BJ (cell line): ENCODE results near the gene KLHL30. TPM values are rescaled to one million over a fixed set of nuclear protein-coding genes. Genes with fewer than 3 reads are reported as not detected.

Experiments
- CTCF ChIA-PET: fragments of 350-600 bp; formaldehyde crosslinking; extraction: SDS; loops from one replicate; lab custom pipeline; 2021; ENCODE audit warnings: antibody characterized with exemption, inconsistent platforms; lab: Yijun Ruan, JAX
- POLR2A ChIA-PET: fragments of 300-600 bp; sonication (Branson Sonifier 250); formaldehyde crosslinking; extraction: SDS; loops from one replicate; lab custom pipeline; 2021; ENCODE audit warnings: antibody characterized with exemption; lab: Charles Lee
- DNase-seq: peaks from one replicate; pipeline ENCODE4 v3.0.0-alpha.2; 2011; ENCODE audit warnings: low read depth
- H3K27me3 ChIP-seq: 2 replicates; pipeline ENCODE4 v1.6.0; 2011; ENCODE audit warnings: low read length; ENCODE audit not compliant: control insufficient read depth, insufficient read depth
- H3K36me3 ChIP-seq: 2 replicates; pipeline ENCODE4 v1.5.1; 2011; ENCODE audit warnings: low read length; ENCODE audit not compliant: control insufficient read depth, insufficient read depth
- H3K4me3 ChIP-seq: 2 replicates; pipeline ENCODE4 v1.5.1; 2011; ENCODE audit warnings: low read depth, mild to moderate bottlenecking, control low read depth, low read length
- CTCF ChIP-seq: IDR thresholded peaks from 2 replicates; pipeline ENCODE4 v1.5.1; 2011; ENCODE audit warnings: low read depth, mild to moderate bottlenecking, control low read depth, inconsistent platforms, low read length, moderate library complexity; ENCODE audit not compliant: insufficient read depth
- polyA plus RNA-seq: library from polyadenylated mRNA; depleted of rRNA; stranded (reverse); fragments of >200 nt; gene quantifications from 2 replicates; pipeline ENCODE4 v1.2.3, GENCODE V29; 2011

KLHL30 gene
- polyA plus RNA-seq, 1 experiment = 0.58 TPM

GRCh38 chr2:238097201-238097987, 41.1 kb upstream of the KLHL30 start:
- POLR2A ChIA-PET = no interaction called here
- no peak for DNase-seq
- no peaks in the 10 kb centered on the region for H3K36me3 ChIP-seq
- H3K4me3 ChIP-seq = no peak overlapping the region
- no peaks in the 10 kb centered on the region for H3K27me3 ChIP-seq
- CTCF ChIA-PET = no interaction called here
- no peak for TF ChIP-seq CTCF

- TF ChIP-seq CTCF = no peak
- H3K36me3 ChIP-seq = no peaks in the 10 kb centered on the region
- ChIA-PET POLR2A (no interaction called here), CTCF (no interaction called here)
- H3K4me3 ChIP-seq = no peak overlapping the region
- no peak for DNase-seq
- H3K27me3 ChIP-seq = no peaks in the 10 kb centered on the region
Observed at GRCh38 chr2:238097988-238098871, 40.2 kb upstream of the KLHL30 start.

GRCh38 chr2:238098901-238099713, 39.4 kb upstream of the KLHL30 start:
- Histone ChIP-seq H3K4me3 (no peak overlapping the region), H3K36me3 (no peaks in the 10 kb centered on the region), H3K27me3 (no peaks in the 10 kb centered on the region)
- POLR2A ChIA-PET = no interaction called here
- no peak for TF ChIP-seq CTCF
- no peak for DNase-seq
- CTCF ChIA-PET = no interaction called here

GRCh38 chr2:238099714-238100048, 38.8 kb upstream of the KLHL30 start:
- POLR2A ChIA-PET = no interaction called here
- DNase-seq = no peak
- no peak overlapping the region for H3K4me3 ChIP-seq
- no peaks in the 10 kb centered on the region for H3K27me3 ChIP-seq
- TF ChIP-seq CTCF = no peak
- CTCF ChIA-PET = no interaction called here
- H3K36me3 ChIP-seq = no peaks in the 10 kb centered on the region
